ENCODE results near the gene VPS13D.

DNA sequence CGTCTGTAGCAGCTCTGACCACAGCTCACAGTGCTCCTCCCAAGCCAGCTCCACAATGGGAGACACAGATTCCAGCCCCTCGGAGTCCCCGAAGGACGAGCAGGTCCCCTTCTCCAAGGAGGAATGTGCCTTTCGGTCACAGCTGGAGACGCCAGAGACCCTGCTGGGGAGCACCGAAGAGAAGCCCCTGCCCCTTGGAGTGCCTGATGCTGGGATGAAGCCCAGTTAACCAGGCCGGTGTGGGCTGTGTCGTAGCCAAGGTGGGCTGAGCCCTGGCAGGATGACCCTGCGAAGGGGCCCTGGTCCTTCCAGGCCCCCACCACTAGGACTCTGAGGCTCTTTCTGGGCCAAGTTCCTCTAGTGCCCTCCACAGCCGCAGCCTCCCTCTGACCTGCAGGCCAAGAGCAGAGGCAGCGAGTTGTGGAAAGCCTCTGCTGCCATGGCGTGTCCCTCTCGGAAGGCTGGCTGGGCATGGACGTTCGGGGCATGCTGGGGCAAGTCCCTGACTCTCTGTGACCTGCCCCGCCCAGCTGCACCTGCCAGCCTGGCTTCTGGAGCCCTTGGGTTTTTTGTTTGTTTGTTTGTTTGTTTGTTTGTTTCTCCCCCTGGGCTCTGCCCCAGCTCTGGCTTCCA lies 22.9 kb upstream of the VPS13D start:
- TF ChIP-seq TEAD4 (IDR thresholded peaks at IDR 0.05): no peak
- TF ChIP-seq EP300 (IDR thresholded peaks at IDR 0.05; ENCODE audit: borderline replicate concordance): no peak
- TF ChIP-seq RAD21 (IDR thresholded peaks at IDR 0.05; ENCODE audit: low read depth): no peak
- no peak for TF ChIP-seq TCF12 (IDR thresholded peaks at IDR 0.05; ENCODE audit: low read depth)
- TF ChIP-seq, protein P1, sequence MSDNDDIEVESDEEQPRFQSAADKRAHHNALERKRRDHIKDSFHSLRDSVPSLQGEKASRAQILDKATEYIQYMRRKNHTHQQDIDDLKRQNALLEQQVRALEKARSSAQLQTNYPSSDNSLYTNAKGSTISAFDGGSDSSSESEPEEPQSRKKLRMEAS (IDR thresholded peaks at IDR 0.05): no peak
- TF ChIP-seq TAF1 (IDR thresholded peaks at IDR 0.05; ENCODE audit: low read depth): no peak
- no peak for TF ChIP-seq CREB1 (IDR thresholded peaks at IDR 0.05; ENCODE audit: low read depth)
- TF ChIP-seq NFIC (IDR thresholded peaks at IDR 0.05): no peak
